Myometrial cell (primary cell): Measurements from ENCODE around the gene CLEC3A. TPM values are rescaled to one million over a fixed set of nuclear protein-coding genes. Genes with fewer than 3 reads are reported as not detected.

Experiments
- total RNA-seq: library from RNA; depleted of rRNA; stranded (reverse); fragments of >200 nt; gene quantifications from 2 replicates; pipeline ENCODE4 v1.2.3, GENCODE V29; 2015

The CLEC3A gene, protein sequence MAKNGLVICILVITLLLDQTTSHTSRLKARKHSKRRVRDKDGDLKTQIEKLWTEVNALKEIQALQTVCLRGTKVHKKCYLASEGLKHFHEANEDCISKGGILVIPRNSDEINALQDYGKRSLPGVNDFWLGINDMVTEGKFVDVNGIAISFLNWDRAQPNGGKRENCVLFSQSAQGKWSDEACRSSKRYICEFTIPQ
- total RNA-seq, result not detected in 2 replicates

DNA sequence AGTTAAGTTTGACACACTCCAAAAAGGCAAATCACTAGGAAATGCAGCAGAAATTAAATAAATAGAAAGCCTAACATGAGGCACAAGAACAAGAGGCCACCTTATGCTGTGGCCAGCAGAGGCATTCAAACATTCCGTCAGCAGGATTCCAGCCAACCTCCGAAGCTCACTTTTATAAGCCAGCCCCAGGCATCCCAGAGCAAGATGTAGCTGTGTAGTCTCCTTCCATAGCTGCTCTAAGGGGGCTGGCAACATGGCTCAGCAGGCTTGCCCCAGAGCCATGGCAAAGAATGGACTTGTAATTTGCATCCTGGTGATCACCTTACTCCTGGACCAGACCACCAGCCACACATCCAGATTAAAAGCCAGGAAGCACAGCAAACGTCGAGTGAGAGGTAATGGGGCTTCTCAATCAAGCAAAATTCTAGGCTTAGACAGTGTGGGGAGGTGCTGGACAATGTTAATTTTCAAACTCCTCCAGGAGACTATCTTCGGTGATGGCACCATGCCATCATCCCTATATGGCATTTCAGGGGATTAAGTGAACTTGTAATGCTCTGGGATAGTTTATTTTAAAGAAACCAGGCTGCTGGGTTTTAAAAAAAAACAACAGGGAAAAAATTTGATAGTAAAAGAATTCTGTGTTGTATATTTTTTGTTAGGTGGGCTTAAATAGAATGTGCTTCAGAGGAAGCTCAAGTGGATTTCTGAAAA, at the start of gene CLEC3A:
Gene CLEC3A (plus strand): TSS at position 202 of the 714 bp plus-strand sequence. CDS start 79 bp downstream, at position 281.

Other genes with a start within 250 kb of the CLEC3A start
- gene VAT1L, start 234.0 kb upstream of the CLEC3A start, total RNA-seq, result 20.8 and 22.0 TPM in 2 replicates
- 7.8 and 13.6 TPM in 2 replicates for gene WWOX, start 77.1 kb downstream of the CLEC3A start, total RNA-seq